Loucy (cell line): ENCODE results near the gene DLG2.

Experiments used
- H2AFZ ChIP-seq: fragments of 200-600 bp; sonication (generic); 2 replicates; pipeline ENCODE4 v1.6.0; 2016; ENCODE audit warnings: antibody characterized with exemption, mild to moderate bottlenecking, low read length, moderate library complexity
- H3F3A ChIP-seq: fragments of 200-600 bp; 2 replicates; pipeline ENCODE4 v1.6.0; 2016; ENCODE audit warnings: antibody characterized with exemption, low read depth, mild to moderate bottlenecking
- H3K27me3 ChIP-seq: fragments of 200-600 bp; sonication (generic); 2 replicates; pipeline ENCODE4 v1.6.1; 2014; ENCODE audit warnings: low read length, mild to moderate bottlenecking; ENCODE audit not compliant: insufficient read depth, poor library complexity, severe bottlenecking
- H3K36me3 ChIP-seq: fragments of 200-600 bp; sonication (generic); 2 replicates; pipeline ENCODE4 v1.6.1; 2016; ENCODE audit warnings: low read length; ENCODE audit not compliant: insufficient read depth
- H3K4me1 ChIP-seq: fragments of 200-600 bp; sonication (generic); 2 replicates; pipeline ENCODE4 v1.5.1; 2014; ENCODE audit warnings: low read length, mild to moderate bottlenecking; ENCODE audit not compliant: insufficient read depth, poor library complexity, severe bottlenecking
- H3K4me2 ChIP-seq: fragments of 200-600 bp; sonication (generic); 2 replicates; pipeline ENCODE4 v1.6.0; 2014; ENCODE audit warnings: antibody characterized with exemption, low read length, low read depth, mild to moderate bottlenecking; ENCODE audit not compliant: poor library complexity, severe bottlenecking
- H3K4me3 ChIP-seq: fragments of 200-600 bp; sonication (generic); 2 replicates; pipeline ENCODE4 v1.5.1; 2014; ENCODE audit warnings: low read length, mild to moderate bottlenecking, mixed read lengths; ENCODE audit not compliant: poor library complexity, severe bottlenecking
- H3K79me2 ChIP-seq: fragments of 200-600 bp; sonication (generic); 2 replicates; pipeline ENCODE4 v1.6.1; 2014; ENCODE audit warnings: low read length; ENCODE audit not compliant: insufficient read depth
- H3K9ac ChIP-seq: fragments of 200-600 bp; sonication (generic); 2 replicates; pipeline ENCODE4 v1.6.0; 2014; ENCODE audit warnings: mild to moderate bottlenecking, low read depth, low read length, moderate library complexity; ENCODE audit not compliant: poor library complexity, severe bottlenecking
- H3K9me2 ChIP-seq: fragments of 200-600 bp; sonication (generic); replicated peaks from 2 replicates; pipeline ENCODE4 v1.6.1; 2016; ENCODE audit warnings: low read depth, low read length, mixed read lengths
- H3K9me3 ChIP-seq: fragments of 200-600 bp; sonication (generic); 2 replicates; pipeline ENCODE4 v1.6.1; 2014; ENCODE audit warnings: mild to moderate bottlenecking, antibody characterized with exemption, low read length, low read depth; ENCODE audit not compliant: insufficient read depth
- H4K20me1 ChIP-seq: fragments of 200-600 bp; sonication (generic); 2 replicates; pipeline ENCODE4 v1.6.0; 2014; ENCODE audit warnings: antibody characterized with exemption, low read length, mild to moderate bottlenecking; ENCODE audit not compliant: insufficient read depth, poor library complexity, severe bottlenecking
- CTCF ChIP-seq: fragments of 200-600 bp; sonication (generic); conservative IDR thresholded peaks from 2 replicates; pipeline ENCODE4 v1.5.1; 2014; ENCODE audit warnings: mild to moderate bottlenecking, antibody characterized with exemption, low read length
- EZH2phosphoT487 ChIP-seq: fragments of 200-600 bp; IDR thresholded peaks from 2 replicates; pipeline ENCODE4 v1.6.1; 2018; ENCODE audit warnings: antibody characterized with exemption, mild to moderate bottlenecking, moderate library complexity, borderline replicate concordance

Gene DLG2

GRCh38 chr11:83427943-83428342 is 2199.2 kb downstream of the DLG2 start:
- Histone ChIP-seq H3K9me3 (no peaks in the 10 kb centered on the region), H2AFZ (no peak overlapping the region), H4K20me1 (no peaks in the 10 kb centered on the region), H3K79me2 (no peaks in the 10 kb centered on the region), H3K9ac (no peak overlapping the region), H3K36me3 (no peaks in the 10 kb centered on the region), H3K27me3 (no peaks in the 10 kb centered on the region), H3K9me2 (no peaks in the 10 kb centered on the region), H3K4me1 (no peaks in the 10 kb centered on the region), H3K4me3 (no peak overlapping the region), H3K4me2 (no peak overlapping the region), H3F3A (no peaks in the 10 kb centered on the region)
- TF ChIP-seq CTCF = no peak
- TF ChIP-seq EZH2phosphoT487 = no peak

- TF ChIP-seq EZH2phosphoT487 (no peak), CTCF (no peak)
- Histone ChIP-seq H3F3A (no peaks in the 10 kb centered on the region), H3K4me2 (no peak overlapping the region), H4K20me1 (no peaks in the 10 kb centered on the region), H3K4me1 (no peaks in the 10 kb centered on the region), H3K9me2 (no peaks in the 10 kb centered on the region), H3K9ac (no peak overlapping the region), H3K9me3 (no peaks in the 10 kb centered on the region), H3K36me3 (no peaks in the 10 kb centered on the region), H3K27me3 (no peaks in the 10 kb centered on the region), H3K4me3 (no peak overlapping the region), H2AFZ (no peak overlapping the region), H3K79me2 (no peaks in the 10 kb centered on the region)
These were observed 2199.6 kb downstream of the DLG2 start for GRCh38 chr11:83427501-83427900.

- Histone ChIP-seq H3K9ac (no peak overlapping the region), H2AFZ (no peak overlapping the region)
These were observed 2202.0 kb downstream of the DLG2 start for GRCh38 chr11:83425137-83425466.

More at GRCh38 chr11:83425137-83425466, 2202.0 kb downstream of the DLG2 start:
- H3K36me3 ChIP-seq = no peaks in the 10 kb centered on the region
- TF ChIP-seq CTCF (no peak), EZH2phosphoT487 (no peak)
- H4K20me1 ChIP-seq = no peaks in the 10 kb centered on the region
- no peaks in the 10 kb centered on the region for H3K27me3 ChIP-seq
- H3K4me1 ChIP-seq = no peaks in the 10 kb centered on the region
- H3K79me2 ChIP-seq = no peaks in the 10 kb centered on the region
- H3K9me2 ChIP-seq = no peaks in the 10 kb centered on the region
- H3K4me3 ChIP-seq = no peak overlapping the region
- no peaks in the 10 kb centered on the region for H3F3A ChIP-seq
- H3K4me2 ChIP-seq = no peak overlapping the region
- H3K9me3 ChIP-seq = no peaks in the 10 kb centered on the region
